HepG2 (cell line): ENCODE results near the gene PDE4D. TPM values are rescaled to one million over a fixed set of nuclear protein-coding genes. Genes with fewer than 3 reads are reported as not detected.
A peak's percentile ranks its signal among the peaks of the same experiment; 100 is the strongest.

Source experiments
- BORCS8-MEF2B ChIP-seq: sonication (generic); formaldehyde crosslinking; IDR thresholded peaks from 2 replicates; pipeline ENCODE4 v1.8.0; 2022; ENCODE audit warnings: mild to moderate bottlenecking, missing genetic modification reagents
- GZF1 ChIP-seq: sonication (generic); formaldehyde crosslinking; IDR thresholded peaks from 2 replicates; pipeline ENCODE4 v1.5.1; 2020; ENCODE audit warnings: mild to moderate bottlenecking, missing genetic modification reagents
- ISL2 ChIP-seq: sonication (generic); formaldehyde crosslinking; IDR thresholded peaks from 2 replicates; pipeline ENCODE4 v1.5.0; 2020; ENCODE audit warnings: missing genetic modification reagents
- KAT7 ChIP-seq: IDR thresholded peaks from 2 replicates; pipeline ENCODE4 v1.6.1; 2018; ENCODE audit warnings: borderline replicate concordance, missing compliant biosample characterization
- PAX8 ChIP-seq: sonication (generic); formaldehyde crosslinking; IDR thresholded peaks from 2 replicates; pipeline ENCODE4 v1.8.0; 2022; ENCODE audit warnings: mild to moderate bottlenecking, missing genetic modification reagents, borderline replicate concordance
- POLR2AphosphoS5 ChIP-seq: IDR thresholded peaks from 2 replicates; pipeline ENCODE4 v1.6.1; 2012; ENCODE audit warnings: low read depth, low read length
- RFXAP ChIP-seq: sonication (generic); formaldehyde crosslinking; IDR thresholded peaks from 2 replicates; pipeline ENCODE4 v1.4.0; 2020; ENCODE audit warnings: missing genetic modification reagents, borderline replicate concordance
- TBX2 ChIP-seq: sonication (generic); formaldehyde crosslinking; IDR thresholded peaks from 2 replicates; pipeline ENCODE4 v1.5.0; 2020; ENCODE audit warnings: missing genetic modification reagents, mild to moderate bottlenecking, borderline replicate concordance
- TCF7L2 ChIP-seq: IDR thresholded peaks from 2 replicates; pipeline ENCODE4 v1.6.1; 2011; ENCODE audit warnings: mild to moderate bottlenecking, low read depth, low read length, moderate library complexity
- ZNF274 ChIP-seq: sonication (generic); formaldehyde crosslinking; IDR thresholded peaks from 2 replicates; pipeline ENCODE4 v1.5.1; 2020; ENCODE audit warnings: mild to moderate bottlenecking, missing genetic modification reagents
- ZNF354B ChIP-seq: sonication (generic); formaldehyde crosslinking; IDR thresholded peaks from 2 replicates; pipeline ENCODE4 v1.8.0; 2022; ENCODE audit warnings: mild to moderate bottlenecking, missing genetic modification reagents
- ZNF468 ChIP-seq: sonication (generic); formaldehyde crosslinking; IDR thresholded peaks from 2 replicates; pipeline ENCODE4 v1.8.0; 2022; ENCODE audit warnings: mild to moderate bottlenecking, moderate library complexity, missing genetic modification reagents
- ZNF484 ChIP-seq: sonication (generic); formaldehyde crosslinking; IDR thresholded peaks from 2 replicates; pipeline ENCODE4 v1.5.1; 2020; ENCODE audit warnings: mild to moderate bottlenecking, low read depth, missing genetic modification reagents, borderline replicate concordance
- ZNF615 ChIP-seq: sonication (generic); formaldehyde crosslinking; IDR thresholded peaks from 2 replicates; pipeline ENCODE4 v1.5.0; 2020; ENCODE audit warnings: mild to moderate bottlenecking, missing genetic modification reagents, borderline replicate concordance
- ZNF709 ChIP-seq: sonication (generic); formaldehyde crosslinking; IDR thresholded peaks from 2 replicates; pipeline ENCODE4 v1.5.0; 2020; ENCODE audit warnings: mild to moderate bottlenecking, missing genetic modification reagents
- ZNF772 ChIP-seq: sonication (generic); formaldehyde crosslinking; IDR thresholded peaks from 2 replicates; pipeline ENCODE4 v1.5.0; 2020; ENCODE audit warnings: mild to moderate bottlenecking, missing genetic modification reagents
- polyA plus RNA-seq, 8 experiments: library from polyadenylated mRNA; depleted of rRNA in 3 of 8; stranded (reverse) in 7 of 8; unstranded in 1 of 8; fragments of >200 nt; fragmentation: Illumina TruSeq in 4 of 8; extraction: Trizol in 4 of 8; gene quantifications; 2 replicates each; pipeline versions ENCODE4 v1.2.1 to v1.2.3, GENCODE V29; 2011 to 2016; ENCODE audit warnings: low read depth in 4 of 8, missing spikeins in 1 of 8, mixed read lengths in 1 of 8; ENCODE audit not compliant: insufficient read depth in 1 of 8
- total RNA-seq, 5 experiments: library from RNA; depleted of rRNA; stranded (reverse); fragments of >200 nt; fragmentation: Illumina TruSeq; extraction: Trizol; gene quantifications; 2 replicates each; pipeline ENCODE4 v1.2.3, GENCODE V29; 2016; ENCODE audit warnings: low read depth in 1 of 5
- TF ChIP-seq, protein P1 (sequence below): sonication (generic); formaldehyde crosslinking; IDR thresholded peaks from 2 replicates; pipeline ENCODE4 v1.5.0; 2020; ENCODE audit warnings: missing genetic modification reagents
- TF ChIP-seq, protein P2 (sequence below): sonication (generic); formaldehyde crosslinking; IDR thresholded peaks from 2 replicates; pipeline ENCODE4 v1.4.0; 2020; ENCODE audit warnings: mild to moderate bottlenecking, missing genetic modification reagents, borderline replicate concordance
- TF ChIP-seq, protein P3 (sequence below): sonication (generic); formaldehyde crosslinking; IDR thresholded peaks from 2 replicates; pipeline ENCODE4 v1.5.1; 2020; ENCODE audit warnings: mild to moderate bottlenecking, moderate library complexity, missing genetic modification reagents
- TF ChIP-seq, protein P4 (sequence below): sonication (generic); formaldehyde crosslinking; IDR thresholded peaks from 2 replicates; pipeline ENCODE4 v1.4.0; 2020; ENCODE audit warnings: missing genetic modification reagents

Gene PDE4D
- total and polyA plus RNA-seq, 2 of the 13 experiments (the other 11 are each of a cell fraction or from before 2014, with no cell fraction given): 7.0 to 12.2 TPM

DNA sequence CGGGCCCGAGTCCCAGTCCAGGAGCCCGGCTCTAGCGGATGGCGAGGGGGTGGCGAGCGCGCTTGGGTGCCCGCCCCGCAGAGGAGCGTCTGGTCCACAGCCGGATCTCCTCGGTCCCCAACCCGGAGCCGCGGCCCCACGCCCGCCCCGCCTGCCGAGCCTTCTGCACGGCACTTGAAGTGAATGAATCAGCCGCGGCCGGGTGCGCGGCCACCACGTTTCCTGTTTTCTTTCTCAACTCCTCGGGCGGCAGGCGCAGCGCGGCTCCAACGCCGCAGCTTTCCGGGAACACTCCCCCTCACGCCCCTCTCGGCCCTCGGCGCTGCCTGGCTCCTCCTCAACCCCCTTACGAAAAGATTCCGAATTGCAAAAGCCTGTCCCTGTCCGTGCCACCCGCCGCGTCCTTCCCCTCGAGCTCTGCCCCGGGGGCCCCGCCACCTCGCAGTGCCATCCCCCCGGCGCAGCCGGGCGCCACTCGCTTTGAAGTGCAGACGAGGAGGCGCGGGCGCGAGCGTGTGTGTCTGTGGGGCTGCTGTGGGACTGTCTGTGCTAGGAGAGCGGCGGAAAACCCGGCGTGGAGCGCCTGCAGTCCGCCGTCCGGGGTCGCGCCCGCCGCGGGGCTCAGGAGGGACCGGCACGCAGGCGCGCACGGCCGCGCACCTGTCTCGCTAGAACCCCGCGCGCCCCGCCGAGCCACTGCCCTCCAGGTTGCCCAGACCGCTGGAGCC lies 854.1 kb downstream of the PDE4D start (continued):
- peak; percentile 47; the same call in 1 of the 2 replicates for TF ChIP-seq KAT7
- TF ChIP-seq, protein P1, sequence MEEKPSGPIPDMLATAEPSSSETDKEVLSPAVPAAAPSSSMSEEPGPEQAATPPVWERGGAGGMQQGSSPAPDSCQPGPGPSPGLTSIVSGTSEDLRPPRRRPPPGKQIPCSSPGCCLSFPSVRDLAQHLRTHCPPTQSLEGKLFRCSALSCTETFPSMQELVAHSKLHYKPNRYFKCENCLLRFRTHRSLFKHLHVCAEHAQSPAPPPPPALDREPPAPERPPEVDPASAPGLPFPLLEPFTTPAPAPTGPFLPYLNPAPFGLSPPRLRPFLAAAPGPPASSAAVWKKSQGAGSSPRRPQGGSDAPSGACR (CRISPR knock-in tag): no peak
- no peak for TF ChIP-seq ZNF484 (CRISPR knock-in tag)
- TF ChIP-seq ZNF772: peak; percentile 36; the same call in 1 of the 2 replicates
- peak; percentile 52; the same call in 1 of the 2 replicates for TF ChIP-seq ZNF709
- TF ChIP-seq, protein P2, sequence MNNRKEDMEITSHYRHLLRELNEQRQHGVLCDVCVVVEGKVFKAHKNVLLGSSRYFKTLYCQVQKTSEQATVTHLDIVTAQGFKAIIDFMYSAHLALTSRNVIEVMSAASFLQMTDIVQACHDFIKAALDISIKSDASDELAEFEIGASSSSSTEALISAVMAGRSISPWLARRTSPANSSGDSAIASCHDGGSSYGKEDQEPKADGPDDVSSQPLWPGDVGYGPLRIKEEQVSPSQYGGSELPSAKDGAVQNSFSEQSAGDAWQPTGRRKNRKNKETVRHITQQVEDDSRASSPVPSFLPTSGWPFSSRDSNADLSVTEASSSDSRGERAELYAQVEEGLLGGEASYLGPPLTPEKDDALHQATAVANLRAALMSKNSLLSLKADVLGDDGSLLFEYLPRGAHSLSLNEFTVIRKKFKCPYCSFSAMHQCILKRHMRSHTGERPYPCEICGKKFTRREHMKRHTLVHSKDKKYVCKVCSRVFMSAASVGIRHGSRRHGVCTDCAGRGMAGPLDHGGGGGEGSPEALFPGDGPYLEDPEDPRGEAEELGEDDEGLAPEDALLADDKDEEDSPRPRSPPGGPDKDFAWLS (CRISPR knock-in tag): peak; percentile 26; the same call in 1 of the 2 replicates
- TF ChIP-seq RFXAP (CRISPR knock-in tag): no peak
- peak; percentile 35; the same call in 1 of the 2 replicates for TF ChIP-seq ISL2 (CRISPR knock-in tag)
- TF ChIP-seq, protein P3, sequence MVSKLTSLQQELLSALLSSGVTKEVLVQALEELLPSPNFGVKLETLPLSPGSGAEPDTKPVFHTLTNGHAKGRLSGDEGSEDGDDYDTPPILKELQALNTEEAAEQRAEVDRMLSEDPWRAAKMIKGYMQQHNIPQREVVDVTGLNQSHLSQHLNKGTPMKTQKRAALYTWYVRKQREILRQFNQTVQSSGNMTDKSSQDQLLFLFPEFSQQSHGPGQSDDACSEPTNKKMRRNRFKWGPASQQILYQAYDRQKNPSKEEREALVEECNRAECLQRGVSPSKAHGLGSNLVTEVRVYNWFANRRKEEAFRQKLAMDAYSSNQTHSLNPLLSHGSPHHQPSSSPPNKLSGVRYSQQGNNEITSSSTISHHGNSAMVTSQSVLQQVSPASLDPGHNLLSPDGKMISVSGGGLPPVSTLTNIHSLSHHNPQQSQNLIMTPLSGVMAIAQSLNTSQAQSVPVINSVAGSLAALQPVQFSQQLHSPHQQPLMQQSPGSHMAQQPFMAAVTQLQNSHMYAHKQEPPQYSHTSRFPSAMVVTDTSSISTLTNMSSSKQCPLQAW (CRISPR knock-in tag): no peak
- peak; percentile 63; the same call in 1 of the 2 replicates for TF ChIP-seq ZNF354B (CRISPR knock-in tag)
- peak; percentile 41; the same call in 1 of the 2 replicates for TF ChIP-seq ZNF274 (CRISPR knock-in tag)
- no peak for TF ChIP-seq POLR2AphosphoS5
- TF ChIP-seq ZNF468: peak; percentile 36; the same call in 1 of the 2 replicates
- TF ChIP-seq ZNF615: no peak
- TF ChIP-seq, protein P4, sequence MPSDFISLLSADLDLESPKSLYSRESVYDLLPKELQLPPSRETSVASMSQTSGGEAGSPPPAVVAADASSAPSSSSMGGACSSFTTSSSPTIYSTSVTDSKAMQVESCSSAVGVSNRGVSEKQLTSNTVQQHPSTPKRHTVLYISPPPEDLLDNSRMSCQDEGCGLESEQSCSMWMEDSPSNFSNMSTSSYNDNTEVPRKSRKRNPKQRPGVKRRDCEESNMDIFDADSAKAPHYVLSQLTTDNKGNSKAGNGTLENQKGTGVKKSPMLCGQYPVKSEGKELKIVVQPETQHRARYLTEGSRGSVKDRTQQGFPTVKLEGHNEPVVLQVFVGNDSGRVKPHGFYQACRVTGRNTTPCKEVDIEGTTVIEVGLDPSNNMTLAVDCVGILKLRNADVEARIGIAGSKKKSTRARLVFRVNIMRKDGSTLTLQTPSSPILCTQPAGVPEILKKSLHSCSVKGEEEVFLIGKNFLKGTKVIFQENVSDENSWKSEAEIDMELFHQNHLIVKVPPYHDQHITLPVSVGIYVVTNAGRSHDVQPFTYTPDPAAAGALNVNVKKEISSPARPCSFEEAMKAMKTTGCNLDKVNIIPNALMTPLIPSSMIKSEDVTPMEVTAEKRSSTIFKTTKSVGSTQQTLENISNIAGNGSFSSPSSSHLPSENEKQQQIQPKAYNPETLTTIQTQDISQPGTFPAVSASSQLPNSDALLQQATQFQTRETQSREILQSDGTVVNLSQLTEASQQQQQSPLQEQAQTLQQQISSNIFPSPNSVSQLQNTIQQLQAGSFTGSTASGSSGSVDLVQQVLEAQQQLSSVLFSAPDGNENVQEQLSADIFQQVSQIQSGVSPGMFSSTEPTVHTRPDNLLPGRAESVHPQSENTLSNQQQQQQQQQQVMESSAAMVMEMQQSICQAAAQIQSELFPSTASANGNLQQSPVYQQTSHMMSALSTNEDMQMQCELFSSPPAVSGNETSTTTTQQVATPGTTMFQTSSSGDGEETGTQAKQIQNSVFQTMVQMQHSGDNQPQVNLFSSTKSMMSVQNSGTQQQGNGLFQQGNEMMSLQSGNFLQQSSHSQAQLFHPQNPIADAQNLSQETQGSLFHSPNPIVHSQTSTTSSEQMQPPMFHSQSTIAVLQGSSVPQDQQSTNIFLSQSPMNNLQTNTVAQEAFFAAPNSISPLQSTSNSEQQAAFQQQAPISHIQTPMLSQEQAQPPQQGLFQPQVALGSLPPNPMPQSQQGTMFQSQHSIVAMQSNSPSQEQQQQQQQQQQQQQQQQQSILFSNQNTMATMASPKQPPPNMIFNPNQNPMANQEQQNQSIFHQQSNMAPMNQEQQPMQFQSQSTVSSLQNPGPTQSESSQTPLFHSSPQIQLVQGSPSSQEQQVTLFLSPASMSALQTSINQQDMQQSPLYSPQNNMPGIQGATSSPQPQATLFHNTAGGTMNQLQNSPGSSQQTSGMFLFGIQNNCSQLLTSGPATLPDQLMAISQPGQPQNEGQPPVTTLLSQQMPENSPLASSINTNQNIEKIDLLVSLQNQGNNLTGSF: peak; percentile 15; the same call in 1 of the 2 replicates
- no peak; the same call in 1 of the 2 replicates for TF ChIP-seq PAX8 (CRISPR knock-in tag)
- TF ChIP-seq TBX2 (CRISPR knock-in tag): no peak; the same call in 1 of the 2 replicates
- TF ChIP-seq TCF7L2: no peak
- peak; percentile 15; the same call in 1 of the 2 replicates for TF ChIP-seq BORCS8-MEF2B (CRISPR knock-in tag)
- TF ChIP-seq GZF1 (CRISPR knock-in tag): no peak
